Fibroblast of pulmonary artery (primary cell): ENCODE data around the gene BICDL2.
"Not testable (repeated sequence)": the region's sequence is repeated elsewhere in the genome, so short reads cannot be mapped to it uniquely, and the experiment has no call there.

Experiments used
- DNase-seq: peaks from one replicate; pipeline ENCODE4 v3.0.0-alpha.2; 2010; ENCODE audit warnings: low read depth
- H3K4me3 ChIP-seq: replicated peaks from 2 replicates; pipeline ENCODE4 v1.5.1; 2011; ENCODE audit warnings: low read depth, mild to moderate bottlenecking, control low read depth, low read length, moderate library complexity
- CTCF ChIP-seq: IDR thresholded peaks from 2 replicates; pipeline ENCODE4 v1.5.1; 2011; ENCODE audit warnings: mild to moderate bottlenecking, control low read depth, low read length, inconsistent platforms; ENCODE audit errors: missing control alignments

Gene BICDL2

GRCh38 chr16:3070608-3071111 lies 33.9 kb upstream of the BICDL2 start:
- DNase-seq = no peak
- TF ChIP-seq CTCF = no peak
- no peak overlapping the region for H3K4me3 ChIP-seq

- DNase-seq, H3K4me3 ChIP-seq: not testable (repeated sequence)
These were observed 32.4 kb upstream of the BICDL2 start for GRCh38 chr16:3069146-3069545.

- TF ChIP-seq CTCF = no peak
- no peak for DNase-seq
- H3K4me3 ChIP-seq = no peak overlapping the region
These were observed 31.7 kb upstream of the BICDL2 start for GRCh38 chr16:3068487-3068886.

- peak overlapping the region; percentile 48 for H3K4me3 ChIP-seq
- no peak for DNase-seq
- no peak for TF ChIP-seq CTCF
These were observed 29.6 kb upstream of the BICDL2 start for GRCh38 chr16:3066440-3066748.

- no peak for DNase-seq
- no peak for TF ChIP-seq CTCF
- peak overlapping the region; percentile 48 for H3K4me3 ChIP-seq
These were observed 29.1 kb upstream of the BICDL2 start for GRCh38 chr16:3065742-3066439.

GRCh38 chr16:3065069-3065741 lies 28.5 kb upstream of the BICDL2 start, which contains the start of gene IL32:
TSS of gene IL32 (plus strand) at chr16:3065640. CDS start at chr16:3065812, 172 bp downstream.
- peak; percentile 91 for DNase-seq
- TF ChIP-seq CTCF = no peak
- H3K4me3 ChIP-seq = peak within 1 kb of the TSS; percentile 48

- TF ChIP-seq CTCF = no peak
- H3K4me3 ChIP-seq = no peak overlapping the region
- DNase-seq = no peak
These were observed 27.1 kb upstream of the BICDL2 start for GRCh38 chr16:3063625-3064386.
